ENCODE measurements around the gene SYNE4.

DNA sequence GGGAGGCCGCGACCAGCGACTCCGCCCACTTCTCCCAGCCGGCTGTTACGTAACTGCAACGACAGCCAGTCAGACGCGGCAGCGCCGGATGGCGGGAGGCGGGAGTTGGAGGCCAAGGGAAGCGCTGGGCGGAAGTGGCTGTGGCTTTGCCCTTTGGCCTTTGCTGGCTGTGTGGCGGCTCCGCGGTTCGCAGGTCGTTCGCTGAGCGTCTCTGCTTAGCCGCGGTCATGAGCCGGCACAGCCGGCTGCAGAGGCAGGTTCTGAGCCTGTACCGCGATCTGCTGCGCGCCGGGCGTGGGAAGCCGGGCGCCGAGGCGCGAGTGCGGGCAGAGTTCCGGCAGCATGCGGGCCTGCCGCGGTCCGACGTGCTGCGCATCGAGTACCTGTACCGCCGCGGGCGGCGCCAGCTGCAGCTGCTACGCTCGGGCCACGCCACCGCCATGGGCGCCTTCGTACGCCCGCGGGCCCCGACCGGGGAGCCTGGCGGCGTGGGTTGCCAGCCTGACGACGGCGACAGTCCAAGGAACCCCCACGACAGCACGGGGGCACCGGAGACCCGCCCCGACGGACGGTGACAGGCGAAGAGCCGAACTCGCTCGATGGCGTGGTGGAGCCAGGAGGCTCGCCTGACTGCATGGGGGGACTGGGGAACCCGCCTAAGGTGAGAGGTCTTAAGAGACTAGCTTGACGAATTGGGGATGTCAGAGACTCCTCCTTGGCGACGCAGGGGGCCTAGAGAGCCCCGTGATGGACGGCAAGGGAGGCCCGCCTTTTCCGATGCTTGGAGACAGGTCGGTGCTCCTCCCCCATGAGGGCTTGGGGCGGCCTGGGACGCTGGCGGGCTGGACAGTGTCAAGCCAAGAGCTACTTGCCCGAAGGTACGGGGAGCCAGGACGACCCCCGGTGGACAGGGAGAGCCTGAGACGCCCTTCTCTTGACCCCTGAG is 13.3 kb downstream of the SYNE4 start, which contains the start of gene SDHAF1:
- TF ChIP-seq, protein P1, sequence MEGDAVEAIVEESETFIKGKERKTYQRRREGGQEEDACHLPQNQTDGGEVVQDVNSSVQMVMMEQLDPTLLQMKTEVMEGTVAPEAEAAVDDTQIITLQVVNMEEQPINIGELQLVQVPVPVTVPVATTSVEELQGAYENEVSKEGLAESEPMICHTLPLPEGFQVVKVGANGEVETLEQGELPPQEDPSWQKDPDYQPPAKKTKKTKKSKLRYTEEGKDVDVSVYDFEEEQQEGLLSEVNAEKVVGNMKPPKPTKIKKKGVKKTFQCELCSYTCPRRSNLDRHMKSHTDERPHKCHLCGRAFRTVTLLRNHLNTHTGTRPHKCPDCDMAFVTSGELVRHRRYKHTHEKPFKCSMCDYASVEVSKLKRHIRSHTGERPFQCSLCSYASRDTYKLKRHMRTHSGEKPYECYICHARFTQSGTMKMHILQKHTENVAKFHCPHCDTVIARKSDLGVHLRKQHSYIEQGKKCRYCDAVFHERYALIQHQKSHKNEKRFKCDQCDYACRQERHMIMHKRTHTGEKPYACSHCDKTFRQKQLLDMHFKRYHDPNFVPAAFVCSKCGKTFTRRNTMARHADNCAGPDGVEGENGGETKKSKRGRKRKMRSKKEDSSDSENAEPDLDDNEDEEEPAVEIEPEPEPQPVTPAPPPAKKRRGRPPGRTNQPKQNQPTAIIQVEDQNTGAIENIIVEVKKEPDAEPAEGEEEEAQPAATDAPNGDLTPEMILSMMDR (IDR thresholded peaks at IDR 0.05; ENCODE audit: low read depth, low read length), result no peak
- TF ChIP-seq POLR2A (IDR thresholded peaks at IDR 0.05; ENCODE audit: extremely low read depth, insufficient read length), result peak; percentile 56
- peak; percentile 69 for TF ChIP-seq MYC (IDR thresholded peaks at IDR 0.05; ENCODE audit: low read depth, low read length)
- TF ChIP-seq, protein P2, sequence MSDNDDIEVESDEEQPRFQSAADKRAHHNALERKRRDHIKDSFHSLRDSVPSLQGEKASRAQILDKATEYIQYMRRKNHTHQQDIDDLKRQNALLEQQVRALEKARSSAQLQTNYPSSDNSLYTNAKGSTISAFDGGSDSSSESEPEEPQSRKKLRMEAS (IDR thresholded peaks at IDR 0.05; ENCODE audit: low read depth, low read length), result peak; percentile 38; the same call in 1 of the 2 replicates

Data from NB4 (cell line).